GM23338 (cell line): ENCODE data around the gene PRLH. TPM values are rescaled to one million over a fixed set of nuclear protein-coding genes. Genes with fewer than 3 reads are reported as not detected.
"Not testable (repeated sequence)": the region's sequence is repeated elsewhere in the genome, so short reads cannot be mapped to it uniquely, and the experiment has no call there.

Experiments used
- ATAC-seq: fragments of 200-7000 bp; cut with Tn5 transposase; 3 replicates; pipeline ENCODE4 v1.9.1; 2020
- DNase-seq: peaks from one replicate; pipeline ENCODE4 v3.0.0-alpha.2; 2015; ENCODE audit warnings: low spot score
- H2AFZ ChIP-seq: fragments of 200-600 bp; sonication (generic); 2 replicates; pipeline ENCODE4 v1.8.0; 2016; ENCODE audit warnings: antibody characterized with exemption, mild to moderate bottlenecking, moderate library complexity
- H3F3A ChIP-seq: fragments of 200-600 bp; sonication (generic); replicated peaks from 2 replicates; pipeline ENCODE4 v1.8.0; 2017; ENCODE audit warnings: antibody characterized with exemption, mixed run types, low read depth
- H3K27ac ChIP-seq: fragments of 200-600 bp; sonication (generic); 2 replicates; pipeline ENCODE4 v1.6.1; 2016; ENCODE audit warnings: low read depth
- H3K27me3 ChIP-seq: fragments of 200-600 bp; sonication (generic); 2 replicates; pipeline ENCODE4 v1.8.0; 2016; ENCODE audit warnings: mild to moderate bottlenecking, mixed run types, moderate library complexity; ENCODE audit not compliant: insufficient read depth
- H3K36me3 ChIP-seq: fragments of 200-600 bp; sonication (generic); 2 replicates; pipeline ENCODE4 v1.8.0; 2016; ENCODE audit warnings: mild to moderate bottlenecking; ENCODE audit not compliant: insufficient read depth
- H3K4me1 ChIP-seq: fragments of 200-600 bp; sonication (generic); 2 replicates; pipeline ENCODE4 v1.8.0; 2016; ENCODE audit warnings: mild to moderate bottlenecking, moderate library complexity; ENCODE audit not compliant: insufficient read depth
- H3K4me2 ChIP-seq: fragments of 200-600 bp; sonication (generic); 2 replicates; pipeline ENCODE4 v1.7.1; 2017; ENCODE audit warnings: mixed run types
- H3K4me3 ChIP-seq: fragments of 200-600 bp; sonication (generic); 2 replicates; pipeline ENCODE4 v1.6.1; 2016; ENCODE audit warnings: mixed run types
- H3K79me2 ChIP-seq: fragments of 200-600 bp; sonication (generic); replicated peaks from 2 replicates; pipeline ENCODE4 v1.8.0; 2017; ENCODE audit warnings: mild to moderate bottlenecking; ENCODE audit not compliant: insufficient read depth
- H3K9me2 ChIP-seq: fragments of 200-600 bp; sonication (generic); 2 replicates; pipeline ENCODE4 v1.8.0; 2017; ENCODE audit not compliant: insufficient read depth
- H4K20me1 ChIP-seq: fragments of 200-600 bp; sonication (generic); replicated peaks from 2 replicates; pipeline ENCODE4 v1.8.0; 2017; ENCODE audit warnings: mild to moderate bottlenecking; ENCODE audit not compliant: insufficient read depth
- H3K27ac Mint-ChIP-seq: 2 replicates; pipeline ENCODE4 v1.8.0; 2020; ENCODE audit warnings: inconsistent platforms, mild to moderate bottlenecking, moderate library complexity, mixed read lengths
- H3K27me3 Mint-ChIP-seq: 3 replicates; pipeline ENCODE4 v1.8.0; 2022; ENCODE audit warnings: low read depth, mild to moderate bottlenecking, moderate library complexity, mixed read lengths, inconsistent platforms; ENCODE audit not compliant: insufficient read depth, poor library complexity
- H3K36me3 Mint-ChIP-seq: 3 replicates; pipeline ENCODE4 v1.8.0; 2021; ENCODE audit warnings: low read depth, mild to moderate bottlenecking, inconsistent platforms, moderate library complexity, mixed read lengths
- H3K4me1 Mint-ChIP-seq: 3 replicates; pipeline ENCODE4 v1.8.0; 2020; ENCODE audit warnings: mild to moderate bottlenecking, inconsistent platforms, mixed read lengths
- H3K4me3 Mint-ChIP-seq: 3 replicates; pipeline ENCODE4 v1.8.0; 2021; ENCODE audit warnings: moderate library complexity, mild to moderate bottlenecking, inconsistent platforms, mixed read lengths
- H3K9me3 Mint-ChIP-seq: 3 replicates; pipeline ENCODE4 v1.8.0; 2020; ENCODE audit warnings: moderate library complexity, mild to moderate bottlenecking, inconsistent platforms, mixed read lengths
- EZH2 ChIP-seq: fragments of 200-600 bp; sonication (generic); IDR thresholded peaks from one replicate; pipeline ENCODE4 v1.8.0; 2017; ENCODE audit warnings: antibody characterized with exemption, mild to moderate bottlenecking, low read depth; ENCODE audit not compliant: unreplicated experiment
- ZNF114 ChIP-seq: fragments of 250-450 bp; sonication (Bioruptor Pico); IDR thresholded peaks from 2 replicates; pipeline ENCODE4 v1.5.0; 2020; ENCODE audit warnings: mild to moderate bottlenecking, moderate library complexity
- ZNF331 ChIP-seq: fragments of 250-450 bp; sonication (Bioruptor Pico); IDR thresholded peaks from 2 replicates; pipeline ENCODE4 v1.5.0; 2020; ENCODE audit warnings: low read depth, mild to moderate bottlenecking, moderate library complexity
- polyA plus RNA-seq: library from polyadenylated mRNA; unstranded; fragments of >200 nt; fragmentation: Nextera tagmentation; extraction: Ambion mirVana; gene quantifications from 2 replicates; pipeline ENCODE4 v1.2.1, GENCODE V29; 2016
- total RNA-seq: library from RNA; depleted of rRNA; stranded (reverse); fragments of >200 nt; shearing (Covaris generic); gene quantifications from 2 replicates; pipeline ENCODE4 v1.2.3, GENCODE V29; 2014
- TF ChIP-seq, protein P1 (sequence below), 2 experiments: fragments of 200-600 bp in 1 of 2; sonication (generic) in 1 of 2; conservative IDR thresholded peaks; 2 replicates each; pipeline versions ENCODE4 v1.5.1 to v1.6.1; 2016 to 2017; ENCODE audit warnings: antibody characterized with exemption in 2 of 2, low read depth in 2 of 2, mild to moderate bottlenecking in 2 of 2, moderate library complexity in 1 of 2
- TF ChIP-seq, protein P2 (sequence below): IDR thresholded peaks from one replicate; pipeline ENCODE4 v1.6.1; 2018; ENCODE audit warnings: antibody characterized with exemption; ENCODE audit not compliant: unreplicated experiment

Gene PRLH
- total and polyA plus RNA-seq, 2 experiments from 2014 or later: not detected

- no peak for TF ChIP-seq EZH2
- TF ChIP-seq, protein P1, sequence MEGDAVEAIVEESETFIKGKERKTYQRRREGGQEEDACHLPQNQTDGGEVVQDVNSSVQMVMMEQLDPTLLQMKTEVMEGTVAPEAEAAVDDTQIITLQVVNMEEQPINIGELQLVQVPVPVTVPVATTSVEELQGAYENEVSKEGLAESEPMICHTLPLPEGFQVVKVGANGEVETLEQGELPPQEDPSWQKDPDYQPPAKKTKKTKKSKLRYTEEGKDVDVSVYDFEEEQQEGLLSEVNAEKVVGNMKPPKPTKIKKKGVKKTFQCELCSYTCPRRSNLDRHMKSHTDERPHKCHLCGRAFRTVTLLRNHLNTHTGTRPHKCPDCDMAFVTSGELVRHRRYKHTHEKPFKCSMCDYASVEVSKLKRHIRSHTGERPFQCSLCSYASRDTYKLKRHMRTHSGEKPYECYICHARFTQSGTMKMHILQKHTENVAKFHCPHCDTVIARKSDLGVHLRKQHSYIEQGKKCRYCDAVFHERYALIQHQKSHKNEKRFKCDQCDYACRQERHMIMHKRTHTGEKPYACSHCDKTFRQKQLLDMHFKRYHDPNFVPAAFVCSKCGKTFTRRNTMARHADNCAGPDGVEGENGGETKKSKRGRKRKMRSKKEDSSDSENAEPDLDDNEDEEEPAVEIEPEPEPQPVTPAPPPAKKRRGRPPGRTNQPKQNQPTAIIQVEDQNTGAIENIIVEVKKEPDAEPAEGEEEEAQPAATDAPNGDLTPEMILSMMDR (conservative IDR thresholded peaks at IDR 0.05; ENCODE audit: low read depth in 2 of 2): peak; percentile 31 to 60
- Histone ChIP-seq H4K20me1 (no peaks in the 10 kb centered on the region), H3K27ac (no peak overlapping the region), H3K4me1 (peaks cover 24% of the 10 kb centered on the region), H3F3A (peaks cover 2% of the 10 kb centered on the region; the same call in 1 of the 2 replicates), H3K9me2 (0 out of 2 replicates have a peak, but pooled peaks cover 4% of the 10 kb centered on the region), H3K79me2 (no peaks in the 10 kb centered on the region), H3K4me3 (no peak overlapping the region), H3K36me3 (no peaks in the 10 kb centered on the region), H3K27me3 (no peaks in the 10 kb centered on the region), H3K4me2 (no peak overlapping the region), H2AFZ (no peak overlapping the region)
- DNase-seq (no peak), ATAC-seq (no peak)
- Mint-ChIP-seq H3K4me1 (peaks cover 35% of the 10 kb centered on the region), H3K9me3 (peaks cover 40% of the 10 kb centered on the region), H3K36me3 (peaks cover 35% of the 10 kb centered on the region), H3K27ac (no peak overlapping the region), H3K4me3 (no peak overlapping the region), H3K27me3 (peaks cover 41% of the 10 kb centered on the region)
Measured at GRCh38 chr2:237604960-237605359, 38.6 kb downstream of the PRLH start.

DNA sequence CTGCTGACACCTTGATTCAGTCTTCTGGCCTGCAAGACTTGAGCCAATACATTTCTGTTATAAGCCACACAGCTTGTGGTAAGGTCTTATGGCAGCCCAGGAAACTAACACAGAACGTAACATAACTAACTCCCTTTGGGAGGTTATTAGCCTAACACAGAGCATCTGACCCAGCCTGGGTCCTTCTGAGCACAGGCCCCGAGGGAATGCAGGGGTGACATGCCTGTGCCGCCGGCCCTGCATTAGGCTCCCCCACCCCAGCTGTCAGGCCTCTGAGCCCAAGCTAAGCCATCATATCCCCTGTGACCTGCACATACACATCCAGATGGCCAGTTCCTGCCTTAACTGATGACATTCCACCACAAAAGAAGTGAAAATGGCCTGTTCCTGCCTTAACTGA is 40.1 kb downstream of the PRLH start:
- ATAC-seq, H3K27ac ChIP-seq, H3K4me3 ChIP-seq, H4K20me1 ChIP-seq, H2AFZ ChIP-seq, H3K4me3 Mint-ChIP-seq, H3K27me3 ChIP-seq, H3K27ac Mint-ChIP-seq, DNase-seq, H3F3A ChIP-seq, H3K4me2 ChIP-seq, H3K79me2 ChIP-seq, H3K9me2 ChIP-seq, H3K36me3 ChIP-seq: not testable (repeated sequence)
- Mint-ChIP-seq H3K9me3 (peaks cover 40% of the 10 kb centered on the region), H3K36me3 (peaks cover 35% of the 10 kb centered on the region), H3K27me3 (peaks cover 42% of the 10 kb centered on the region), H3K4me1 (peaks cover 24% of the 10 kb centered on the region)
- H3K4me1 ChIP-seq: peaks cover 17% of the 10 kb centered on the region

GRCh38 chr2:237612527-237613357 is 46.4 kb downstream of the PRLH start:
- ATAC-seq (no peak), DNase-seq (no peak)
- Mint-ChIP-seq H3K9me3 (peaks cover 13% of the 10 kb centered on the region), H3K27me3 (peaks cover 32% of the 10 kb centered on the region), H3K36me3 (peaks cover 14% of the 10 kb centered on the region), H3K27ac (peak overlapping the region; percentile 59; the same call in 1 of the 2 replicates), H3K4me3 (no peak overlapping the region), H3K4me1 (peaks cover 46% of the 10 kb centered on the region)
- no peaks in the 10 kb centered on the region for H4K20me1 ChIP-seq
- TF ChIP-seq ZNF114 (CRISPR knock-in tag) (no peak), ZNF331 (no peak)
- TF ChIP-seq, protein P2, sequence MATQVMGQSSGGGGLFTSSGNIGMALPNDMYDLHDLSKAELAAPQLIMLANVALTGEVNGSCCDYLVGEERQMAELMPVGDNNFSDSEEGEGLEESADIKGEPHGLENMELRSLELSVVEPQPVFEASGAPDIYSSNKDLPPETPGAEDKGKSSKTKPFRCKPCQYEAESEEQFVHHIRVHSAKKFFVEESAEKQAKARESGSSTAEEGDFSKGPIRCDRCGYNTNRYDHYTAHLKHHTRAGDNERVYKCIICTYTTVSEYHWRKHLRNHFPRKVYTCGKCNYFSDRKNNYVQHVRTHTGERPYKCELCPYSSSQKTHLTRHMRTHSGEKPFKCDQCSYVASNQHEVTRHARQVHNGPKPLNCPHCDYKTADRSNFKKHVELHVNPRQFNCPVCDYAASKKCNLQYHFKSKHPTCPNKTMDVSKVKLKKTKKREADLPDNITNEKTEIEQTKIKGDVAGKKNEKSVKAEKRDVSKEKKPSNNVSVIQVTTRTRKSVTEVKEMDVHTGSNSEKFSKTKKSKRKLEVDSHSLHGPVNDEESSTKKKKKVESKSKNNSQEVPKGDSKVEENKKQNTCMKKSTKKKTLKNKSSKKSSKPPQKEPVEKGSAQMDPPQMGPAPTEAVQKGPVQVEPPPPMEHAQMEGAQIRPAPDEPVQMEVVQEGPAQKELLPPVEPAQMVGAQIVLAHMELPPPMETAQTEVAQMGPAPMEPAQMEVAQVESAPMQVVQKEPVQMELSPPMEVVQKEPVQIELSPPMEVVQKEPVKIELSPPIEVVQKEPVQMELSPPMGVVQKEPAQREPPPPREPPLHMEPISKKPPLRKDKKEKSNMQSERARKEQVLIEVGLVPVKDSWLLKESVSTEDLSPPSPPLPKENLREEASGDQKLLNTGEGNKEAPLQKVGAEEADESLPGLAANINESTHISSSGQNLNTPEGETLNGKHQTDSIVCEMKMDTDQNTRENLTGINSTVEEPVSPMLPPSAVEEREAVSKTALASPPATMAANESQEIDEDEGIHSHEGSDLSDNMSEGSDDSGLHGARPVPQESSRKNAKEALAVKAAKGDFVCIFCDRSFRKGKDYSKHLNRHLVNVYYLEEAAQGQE: no peak
- TF ChIP-seq, protein P1 (conservative IDR thresholded peaks at IDR 0.05; ENCODE audit: low read depth in 2 of 2): no peak
- no peak overlapping the region for H3K4me3 ChIP-seq
- H3K79me2 ChIP-seq: no peaks in the 10 kb centered on the region
- 0 out of 2 replicates have a peak overlapping the region, but pooled peaks have one; percentile 25 for H2AFZ ChIP-seq
- H3K27ac ChIP-seq: peak overlapping the region; percentile 91
- H3K4me1 ChIP-seq: peaks cover 35% of the 10 kb centered on the region
- H3F3A ChIP-seq: peaks cover 8% of the 10 kb centered on the region; the same call in 1 of the 2 replicates
- no peaks in the 10 kb centered on the region for H3K36me3 ChIP-seq
- H3K4me2 ChIP-seq: 0 out of 2 replicates have a peak overlapping the region, but pooled peaks have one; percentile 7
- no peaks in the 10 kb centered on the region for H3K27me3 ChIP-seq
- H3K9me2 ChIP-seq: peaks cover 8% of the 10 kb centered on the region; the same call in 1 of the 2 replicates
